GM12873 (cell line): ENCODE measurements around the gene POLQ.

Experiments used
- TF ChIP-seq, protein P1 (sequence below): IDR thresholded peaks from 2 replicates; pipeline ENCODE4 v1.5.1; 2012; ENCODE audit warnings: low read depth, mild to moderate bottlenecking, moderate library complexity, low read length, control low read depth; ENCODE audit not compliant: insufficient read depth; ENCODE audit errors: missing control alignments

POLQ gene

GRCh38 chr3:121424549-121424948, 121.2 kb downstream of the POLQ start:
- TF ChIP-seq, protein P1, sequence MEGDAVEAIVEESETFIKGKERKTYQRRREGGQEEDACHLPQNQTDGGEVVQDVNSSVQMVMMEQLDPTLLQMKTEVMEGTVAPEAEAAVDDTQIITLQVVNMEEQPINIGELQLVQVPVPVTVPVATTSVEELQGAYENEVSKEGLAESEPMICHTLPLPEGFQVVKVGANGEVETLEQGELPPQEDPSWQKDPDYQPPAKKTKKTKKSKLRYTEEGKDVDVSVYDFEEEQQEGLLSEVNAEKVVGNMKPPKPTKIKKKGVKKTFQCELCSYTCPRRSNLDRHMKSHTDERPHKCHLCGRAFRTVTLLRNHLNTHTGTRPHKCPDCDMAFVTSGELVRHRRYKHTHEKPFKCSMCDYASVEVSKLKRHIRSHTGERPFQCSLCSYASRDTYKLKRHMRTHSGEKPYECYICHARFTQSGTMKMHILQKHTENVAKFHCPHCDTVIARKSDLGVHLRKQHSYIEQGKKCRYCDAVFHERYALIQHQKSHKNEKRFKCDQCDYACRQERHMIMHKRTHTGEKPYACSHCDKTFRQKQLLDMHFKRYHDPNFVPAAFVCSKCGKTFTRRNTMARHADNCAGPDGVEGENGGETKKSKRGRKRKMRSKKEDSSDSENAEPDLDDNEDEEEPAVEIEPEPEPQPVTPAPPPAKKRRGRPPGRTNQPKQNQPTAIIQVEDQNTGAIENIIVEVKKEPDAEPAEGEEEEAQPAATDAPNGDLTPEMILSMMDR, result no peak

GRCh38 chr3:121418182-121418581, 127.6 kb downstream of the POLQ start:
- TF ChIP-seq, protein P1, result no peak

DNA sequence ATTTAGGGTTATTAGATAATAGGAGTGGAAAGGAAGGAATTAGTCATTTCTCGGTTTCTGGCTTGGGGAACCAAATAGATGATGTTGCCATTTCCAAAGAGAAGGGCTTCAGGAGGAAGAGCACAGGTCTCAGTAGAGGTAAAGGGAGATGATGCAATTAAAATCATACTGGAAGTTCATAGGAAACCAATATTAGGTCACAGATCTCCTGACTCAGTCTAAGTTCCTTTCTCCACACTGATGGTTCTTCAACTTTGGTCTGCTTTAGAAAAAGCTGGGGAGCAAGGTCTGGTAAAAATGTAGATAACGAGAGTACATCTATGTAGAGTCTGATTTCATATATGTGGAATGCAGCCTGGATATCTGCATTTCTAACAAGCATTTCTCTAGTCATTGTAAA, 130.9 kb downstream of the POLQ start:
- TF ChIP-seq, protein P1, result no peak

- TF ChIP-seq, protein P1, result no peak
Observed at GRCh38 chr3:121411523-121411922, 134.3 kb downstream of the POLQ start.

DNA sequence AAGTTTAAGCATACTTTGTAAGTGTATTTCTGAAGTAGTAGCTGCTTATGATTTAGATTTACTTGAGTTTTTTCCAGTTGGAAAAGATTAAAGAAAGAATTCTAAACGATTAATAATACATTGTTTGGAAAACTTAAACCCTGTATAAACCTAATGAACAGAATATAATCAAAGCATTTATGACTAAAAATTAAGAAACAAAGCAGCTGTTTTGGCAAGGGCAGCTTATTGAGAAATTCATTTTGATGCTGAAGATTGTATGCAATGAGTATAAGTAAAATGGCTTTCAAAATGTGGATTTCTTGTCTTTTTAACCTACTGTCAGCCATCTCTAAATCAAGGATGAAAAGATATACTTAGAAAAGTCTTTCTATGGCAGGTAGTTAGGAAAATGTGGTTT, 140.2 kb downstream of the POLQ start:
- TF ChIP-seq, protein P1, result no peak

DNA sequence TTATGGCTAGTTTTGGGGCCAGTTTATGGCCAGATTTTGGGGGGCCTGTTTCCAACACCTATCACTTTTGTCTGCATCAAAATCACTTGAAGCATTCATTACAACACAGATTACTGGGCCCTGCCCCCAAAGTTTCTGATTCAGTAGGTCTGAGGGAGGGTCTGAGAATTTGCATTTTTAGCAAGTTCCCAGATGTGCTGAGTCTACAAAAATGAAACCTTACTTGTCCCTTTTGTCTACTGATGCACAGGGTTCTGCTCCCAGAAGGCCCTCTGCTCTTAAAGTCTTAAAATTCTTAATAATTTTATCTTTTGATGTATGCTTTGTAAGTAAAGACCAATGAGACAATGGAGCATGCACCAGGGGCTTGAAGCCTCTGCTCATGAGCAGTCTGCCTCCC, 146.0 kb downstream of the POLQ start:
- TF ChIP-seq, protein P1, result no peak
